NB4 (cell line): ENCODE results near the gene OSBPL8.

ENCODE experiments used
- DNase-seq: peaks from one replicate; pipeline ENCODE4 v3.0.0; 2010; ENCODE audit warnings: low read depth
- H3K4me3 ChIP-seq: one replicate; pipeline ENCODE4 v1.5.1; 2011; ENCODE audit warnings: mild to moderate bottlenecking, low read depth, low read length, moderate library complexity
- MYC ChIP-seq: IDR thresholded peaks from 2 replicates; pipeline ENCODE4 v1.6.1; 2011; ENCODE audit warnings: low read depth, low read length
- POLR2A ChIP-seq: IDR thresholded peaks from 2 replicates; pipeline ENCODE4 v1.6.1; 2011; ENCODE audit warnings: mild to moderate bottlenecking; ENCODE audit not compliant: insufficient read length; ENCODE audit errors: extremely low read depth
- TF ChIP-seq, protein P1 (sequence below): IDR thresholded peaks from one replicate; pipeline ENCODE4 v1.5.1; 2012; ENCODE audit warnings: low read depth, low read length
- TF ChIP-seq, protein P2 (sequence below): IDR thresholded peaks from 2 replicates; pipeline ENCODE4 v1.6.1; 2011; ENCODE audit warnings: low read depth, low read length

Gene OSBPL8, protein sequence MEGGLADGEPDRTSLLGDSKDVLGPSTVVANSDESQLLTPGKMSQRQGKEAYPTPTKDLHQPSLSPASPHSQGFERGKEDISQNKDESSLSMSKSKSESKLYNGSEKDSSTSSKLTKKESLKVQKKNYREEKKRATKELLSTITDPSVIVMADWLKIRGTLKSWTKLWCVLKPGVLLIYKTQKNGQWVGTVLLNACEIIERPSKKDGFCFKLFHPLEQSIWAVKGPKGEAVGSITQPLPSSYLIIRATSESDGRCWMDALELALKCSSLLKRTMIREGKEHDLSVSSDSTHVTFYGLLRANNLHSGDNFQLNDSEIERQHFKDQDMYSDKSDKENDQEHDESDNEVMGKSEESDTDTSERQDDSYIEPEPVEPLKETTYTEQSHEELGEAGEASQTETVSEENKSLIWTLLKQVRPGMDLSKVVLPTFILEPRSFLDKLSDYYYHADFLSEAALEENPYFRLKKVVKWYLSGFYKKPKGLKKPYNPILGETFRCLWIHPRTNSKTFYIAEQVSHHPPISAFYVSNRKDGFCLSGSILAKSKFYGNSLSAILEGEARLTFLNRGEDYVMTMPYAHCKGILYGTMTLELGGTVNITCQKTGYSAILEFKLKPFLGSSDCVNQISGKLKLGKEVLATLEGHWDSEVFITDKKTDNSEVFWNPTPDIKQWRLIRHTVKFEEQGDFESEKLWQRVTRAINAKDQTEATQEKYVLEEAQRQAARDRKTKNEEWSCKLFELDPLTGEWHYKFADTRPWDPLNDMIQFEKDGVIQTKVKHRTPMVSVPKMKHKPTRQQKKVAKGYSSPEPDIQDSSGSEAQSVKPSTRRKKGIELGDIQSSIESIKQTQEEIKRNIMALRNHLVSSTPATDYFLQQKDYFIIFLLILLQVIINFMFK

DNA sequence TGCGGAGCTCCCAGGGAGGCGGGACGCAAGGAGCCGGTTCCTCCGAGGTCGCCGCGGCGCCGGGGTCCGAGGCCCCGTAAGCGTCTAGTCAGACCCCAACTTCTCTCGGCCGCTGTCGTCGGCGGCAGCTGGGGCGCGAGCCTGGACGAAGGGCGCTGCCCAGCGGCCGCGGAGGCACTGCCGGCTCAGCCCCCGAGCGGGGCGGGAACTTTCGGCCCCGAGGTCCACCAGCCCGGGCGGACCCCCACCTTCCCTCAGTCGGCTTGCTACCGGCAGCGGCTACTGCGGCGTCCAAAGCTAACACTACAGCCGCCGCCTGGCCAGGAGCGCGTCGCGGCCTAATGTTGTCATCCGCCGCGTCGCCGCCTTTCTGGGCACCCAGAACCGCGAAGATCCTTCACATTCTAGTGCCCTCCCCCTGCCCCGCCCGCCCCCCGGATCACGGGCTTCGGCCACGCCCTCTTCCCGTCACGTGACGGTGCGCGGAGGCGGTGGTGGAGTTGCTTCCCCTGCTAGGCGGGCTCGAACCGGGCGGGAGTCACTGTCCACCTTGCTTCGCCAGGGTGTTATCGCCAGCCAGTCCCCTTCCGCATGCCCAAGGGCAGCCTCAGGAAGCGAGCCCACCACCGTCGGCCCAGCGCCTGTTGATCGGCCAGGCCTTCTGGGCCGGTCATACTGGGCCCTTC is at the start of gene OSBPL8:
Gene OSBPL8 (minus strand): TSS at position 372 of the 686 bp plus-strand sequence. CDS start 72,220 bp downstream, outside the sequence.
- peak; percentile 98 for DNase-seq

DNA sequence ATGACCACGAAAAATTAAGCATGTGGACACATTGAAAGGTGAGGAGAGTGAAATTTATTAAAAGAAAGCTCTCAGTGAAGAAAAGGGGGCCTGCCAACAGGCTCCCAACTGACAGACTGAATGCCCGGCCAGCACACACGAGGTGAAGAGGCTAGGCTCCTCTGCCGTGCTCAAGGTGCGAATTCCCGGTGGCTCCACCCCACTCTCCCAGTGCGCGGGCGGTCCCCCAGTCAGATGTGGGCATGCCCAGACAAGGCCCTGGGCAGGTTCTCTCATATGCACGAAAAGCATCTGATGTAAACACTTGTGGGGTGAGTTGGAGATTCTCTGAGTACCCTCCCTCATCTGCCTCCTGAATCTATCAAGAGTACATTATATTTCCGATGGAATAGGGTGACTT is 48.5 kb upstream of the OSBPL8 start:
- TF ChIP-seq, protein P1, sequence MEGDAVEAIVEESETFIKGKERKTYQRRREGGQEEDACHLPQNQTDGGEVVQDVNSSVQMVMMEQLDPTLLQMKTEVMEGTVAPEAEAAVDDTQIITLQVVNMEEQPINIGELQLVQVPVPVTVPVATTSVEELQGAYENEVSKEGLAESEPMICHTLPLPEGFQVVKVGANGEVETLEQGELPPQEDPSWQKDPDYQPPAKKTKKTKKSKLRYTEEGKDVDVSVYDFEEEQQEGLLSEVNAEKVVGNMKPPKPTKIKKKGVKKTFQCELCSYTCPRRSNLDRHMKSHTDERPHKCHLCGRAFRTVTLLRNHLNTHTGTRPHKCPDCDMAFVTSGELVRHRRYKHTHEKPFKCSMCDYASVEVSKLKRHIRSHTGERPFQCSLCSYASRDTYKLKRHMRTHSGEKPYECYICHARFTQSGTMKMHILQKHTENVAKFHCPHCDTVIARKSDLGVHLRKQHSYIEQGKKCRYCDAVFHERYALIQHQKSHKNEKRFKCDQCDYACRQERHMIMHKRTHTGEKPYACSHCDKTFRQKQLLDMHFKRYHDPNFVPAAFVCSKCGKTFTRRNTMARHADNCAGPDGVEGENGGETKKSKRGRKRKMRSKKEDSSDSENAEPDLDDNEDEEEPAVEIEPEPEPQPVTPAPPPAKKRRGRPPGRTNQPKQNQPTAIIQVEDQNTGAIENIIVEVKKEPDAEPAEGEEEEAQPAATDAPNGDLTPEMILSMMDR = no peak
- TF ChIP-seq, protein P2, sequence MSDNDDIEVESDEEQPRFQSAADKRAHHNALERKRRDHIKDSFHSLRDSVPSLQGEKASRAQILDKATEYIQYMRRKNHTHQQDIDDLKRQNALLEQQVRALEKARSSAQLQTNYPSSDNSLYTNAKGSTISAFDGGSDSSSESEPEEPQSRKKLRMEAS = no peak
- TF ChIP-seq POLR2A (no peak), MYC (no peak)
- DNase-seq = no peak
- H3K4me3 ChIP-seq = no peak overlapping the region

More for the DNA sequence above, at the start of gene OSBPL8:
- H3K4me3 ChIP-seq = peak within 1 kb of the TSS; percentile 83
- peak; percentile 94 for TF ChIP-seq POLR2A
- TF ChIP-seq, protein P1 = no peak
- TF ChIP-seq, protein P2 = peak; percentile 87
- TF ChIP-seq MYC = peak; percentile 71; the same call in 1 of the 2 replicates

DNA sequence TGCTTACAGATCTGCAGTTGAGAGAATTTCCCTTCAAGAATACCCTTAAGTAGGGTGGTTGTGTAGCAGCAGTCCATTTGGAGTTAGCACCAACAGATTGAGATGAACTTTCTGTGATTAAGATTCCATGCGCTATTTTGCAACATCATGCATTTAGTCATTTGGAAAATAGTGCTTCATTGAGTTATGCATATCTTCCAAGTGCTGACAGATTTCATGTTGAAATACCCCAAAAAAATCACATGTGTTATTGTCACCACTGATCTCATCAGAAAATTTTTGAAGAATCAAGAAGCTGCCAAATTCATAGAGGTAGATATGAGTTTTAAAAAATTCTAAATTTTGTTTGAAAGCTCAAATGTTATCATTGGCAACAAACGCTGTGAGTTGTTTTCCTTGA is 35.5 kb upstream of the OSBPL8 start:
- TF ChIP-seq, protein P2 = no peak
- TF ChIP-seq, protein P1 = no peak
- no peak for TF ChIP-seq MYC
- TF ChIP-seq POLR2A = no peak
- DNase-seq = no peak
- no peak overlapping the region for H3K4me3 ChIP-seq

DNA sequence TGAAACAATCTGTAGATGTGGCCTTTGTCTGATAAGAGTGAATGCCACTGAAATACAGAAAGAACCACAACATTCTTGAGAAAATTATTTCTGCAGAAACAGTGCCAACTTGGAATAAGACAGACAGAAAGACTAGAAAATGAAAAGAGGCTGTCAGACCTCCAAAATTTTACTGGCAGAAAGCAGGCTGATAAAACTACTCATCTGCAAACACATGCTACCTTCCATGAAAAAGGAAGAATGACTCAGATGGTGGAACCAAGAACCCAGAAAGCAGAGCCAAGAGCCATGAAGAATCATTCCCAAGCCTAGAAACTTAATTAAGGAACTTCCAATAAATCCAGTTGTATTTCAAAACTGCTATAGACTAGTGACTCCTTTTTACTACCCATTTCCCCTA is 31.9 kb upstream of the OSBPL8 start:
- no peak overlapping the region for H3K4me3 ChIP-seq
- DNase-seq = no peak
- TF ChIP-seq POLR2A (no peak), MYC (no peak)
- TF ChIP-seq, protein P2 = no peak
- TF ChIP-seq, protein P1 = no peak

DNA sequence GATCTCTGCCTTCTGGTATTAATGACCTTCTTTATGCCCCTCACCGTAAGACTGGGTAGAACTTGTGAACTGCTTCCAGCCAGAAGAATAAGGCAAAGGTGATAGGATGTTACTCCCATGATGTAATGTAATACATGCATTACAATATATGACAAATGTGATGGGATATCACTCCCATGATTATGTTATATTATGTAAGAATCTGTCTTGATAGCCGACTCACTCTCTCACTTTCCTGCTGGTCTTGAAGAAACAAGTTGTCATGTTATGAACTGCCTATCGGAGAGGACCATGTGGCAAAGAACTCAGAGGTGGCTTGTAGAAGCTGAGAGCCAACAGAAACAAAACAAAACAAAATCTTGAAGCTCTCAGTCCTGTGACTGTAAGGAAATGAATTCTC is 30.6 kb upstream of the OSBPL8 start:
- TF ChIP-seq MYC (no peak), POLR2A (no peak)
- TF ChIP-seq, protein P1 = no peak
- TF ChIP-seq, protein P2 = no peak
- H3K4me3 ChIP-seq = no peak overlapping the region
- DNase-seq = no peak
